Measurements from ENCODE around the gene LRRC32.
"Not testable (repeated sequence)": the region's sequence is repeated elsewhere in the genome, so short reads cannot be mapped to it uniquely, and the experiment has no call there.

LRRC32 gene

DNA sequence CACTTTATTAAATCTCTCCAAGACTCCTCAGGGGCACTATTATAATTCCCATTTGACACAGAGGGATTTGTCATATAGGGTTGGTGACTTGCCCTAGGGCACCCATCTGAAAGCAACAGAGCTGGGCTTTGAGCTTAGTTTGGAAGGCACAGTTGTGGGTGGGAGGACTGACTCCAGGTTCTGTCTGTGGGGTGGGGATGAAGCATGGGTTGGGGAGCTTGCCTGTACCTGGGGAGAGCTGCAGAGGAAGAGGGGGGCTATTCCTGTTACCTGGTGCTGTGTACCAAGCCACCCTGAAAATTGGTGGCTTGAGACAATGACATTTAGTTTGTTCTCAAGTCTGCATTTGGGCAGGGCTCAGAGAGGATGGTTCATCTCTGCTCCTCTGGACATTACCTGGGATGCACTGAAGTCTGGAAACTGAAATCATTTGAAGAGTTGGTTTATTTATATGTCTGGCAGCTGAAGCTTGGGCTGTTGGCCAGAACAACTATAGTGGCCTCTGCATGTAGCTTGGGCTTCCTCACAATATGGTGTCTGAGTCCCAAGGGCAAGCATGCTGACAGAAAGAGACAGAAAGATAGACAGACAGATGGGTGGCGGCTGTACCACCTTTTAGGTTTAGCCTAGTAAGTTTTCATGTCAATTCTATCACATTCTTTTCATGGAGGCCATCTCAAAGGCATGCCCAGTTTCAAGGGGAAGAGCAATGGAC is 44.9 kb downstream of the LRRC32 start:
- no peak for DNase-seq

DNA sequence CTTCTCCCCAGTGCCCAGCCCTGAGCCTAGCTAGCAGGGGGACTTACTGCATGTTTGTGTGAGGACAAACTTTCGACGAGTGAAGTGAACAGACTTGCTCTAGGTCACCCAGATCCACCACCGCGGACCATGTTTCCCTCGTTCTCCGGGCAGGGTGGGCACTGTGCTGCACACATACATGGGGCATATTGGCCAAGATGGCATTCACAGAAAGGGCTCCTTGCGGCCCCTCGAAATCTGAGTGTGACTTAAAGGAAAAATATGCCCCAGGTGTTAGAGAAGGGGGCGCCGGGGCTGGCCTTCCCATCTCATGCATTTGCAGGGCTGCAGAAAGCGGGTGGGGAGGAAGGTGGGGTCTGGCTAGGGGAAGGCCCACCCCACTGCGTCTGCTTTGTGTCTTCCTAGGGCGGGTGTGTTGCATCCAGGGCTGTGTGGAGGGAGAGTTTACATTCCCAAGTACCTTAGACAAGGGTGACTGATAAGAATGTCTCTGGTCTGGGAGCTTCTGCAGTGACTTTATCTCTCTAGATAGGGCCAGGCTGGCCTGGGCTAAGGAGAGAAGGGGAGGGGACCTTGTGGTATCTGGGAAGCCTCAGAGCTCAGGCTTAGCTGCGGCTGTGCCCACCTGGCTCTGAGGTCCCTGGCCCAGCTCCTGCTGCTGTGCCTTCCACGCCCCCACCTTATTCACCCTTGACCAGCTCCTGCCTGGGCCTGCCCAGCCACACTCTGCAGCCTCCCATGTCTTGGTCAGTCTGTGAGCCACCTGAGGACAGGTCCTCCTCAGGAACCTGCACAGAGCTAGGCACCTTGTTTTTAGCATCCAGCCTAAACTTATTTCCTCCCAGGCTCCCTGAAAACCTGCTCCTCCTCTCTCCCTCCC is 45.8 kb downstream of the LRRC32 start:
- DNase-seq, result no peak

DNA sequence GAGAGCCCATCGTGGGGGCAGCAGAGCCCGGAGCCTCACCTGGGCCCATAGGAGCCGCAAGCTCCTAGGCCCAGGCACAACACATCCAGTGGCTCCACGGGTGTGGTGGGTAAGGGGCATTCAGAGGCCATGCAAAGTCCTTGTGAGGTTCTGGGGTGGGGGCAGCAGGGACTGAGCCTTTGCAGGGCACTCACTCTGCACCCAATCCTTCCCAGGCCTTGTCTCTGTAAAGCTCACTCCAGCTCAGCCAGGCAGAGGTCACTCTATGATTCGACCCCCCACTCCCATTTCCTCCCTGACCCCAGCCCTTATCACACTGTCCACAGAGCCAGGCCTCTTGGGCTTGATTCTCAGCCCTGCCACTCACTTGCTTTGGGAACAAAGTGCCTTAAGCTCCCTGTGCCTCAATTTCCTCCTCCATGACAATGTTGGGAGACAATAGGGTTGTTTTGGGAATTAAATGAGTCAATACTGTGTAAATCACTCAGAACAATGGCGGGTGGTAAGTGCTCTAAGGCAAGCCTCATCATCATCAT is 46.6 kb downstream of the LRRC32 start:
- DNase-seq, result no peak

DNA sequence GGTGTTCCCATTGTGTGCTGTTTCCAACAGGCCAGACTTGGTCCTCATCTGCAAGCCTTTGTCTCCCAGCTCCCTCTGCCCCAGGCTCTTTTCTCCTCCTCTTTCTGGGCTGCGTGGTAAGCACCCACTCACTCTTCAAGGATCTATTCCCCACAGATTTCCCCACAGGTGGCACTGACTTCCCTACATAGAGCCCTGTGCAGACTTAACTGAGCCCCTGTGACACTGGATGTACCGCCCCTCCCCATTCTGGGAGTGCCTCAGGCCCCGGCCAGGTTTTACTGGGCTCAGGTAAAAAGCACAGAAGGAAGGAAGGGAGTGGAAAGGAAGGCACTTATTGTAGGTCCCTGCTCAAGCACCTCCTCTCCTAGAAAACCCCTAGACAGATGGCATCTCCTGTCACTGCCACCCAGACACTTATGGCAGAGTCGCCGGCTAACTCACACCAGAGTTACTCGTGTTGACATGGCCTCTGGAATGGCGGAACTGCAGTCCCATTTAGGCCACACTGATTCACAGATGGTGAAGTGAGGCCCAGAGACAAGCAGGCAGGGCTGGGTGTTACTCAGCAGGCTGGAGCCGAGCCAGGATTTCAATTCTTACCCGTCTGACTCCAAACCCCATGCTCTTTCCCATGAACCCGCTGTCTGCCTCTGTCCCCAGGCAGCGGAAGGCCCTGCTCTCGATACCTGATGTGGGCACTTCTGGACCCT is 47.2 kb downstream of the LRRC32 start:
- DNase-seq, result no peak

DNA sequence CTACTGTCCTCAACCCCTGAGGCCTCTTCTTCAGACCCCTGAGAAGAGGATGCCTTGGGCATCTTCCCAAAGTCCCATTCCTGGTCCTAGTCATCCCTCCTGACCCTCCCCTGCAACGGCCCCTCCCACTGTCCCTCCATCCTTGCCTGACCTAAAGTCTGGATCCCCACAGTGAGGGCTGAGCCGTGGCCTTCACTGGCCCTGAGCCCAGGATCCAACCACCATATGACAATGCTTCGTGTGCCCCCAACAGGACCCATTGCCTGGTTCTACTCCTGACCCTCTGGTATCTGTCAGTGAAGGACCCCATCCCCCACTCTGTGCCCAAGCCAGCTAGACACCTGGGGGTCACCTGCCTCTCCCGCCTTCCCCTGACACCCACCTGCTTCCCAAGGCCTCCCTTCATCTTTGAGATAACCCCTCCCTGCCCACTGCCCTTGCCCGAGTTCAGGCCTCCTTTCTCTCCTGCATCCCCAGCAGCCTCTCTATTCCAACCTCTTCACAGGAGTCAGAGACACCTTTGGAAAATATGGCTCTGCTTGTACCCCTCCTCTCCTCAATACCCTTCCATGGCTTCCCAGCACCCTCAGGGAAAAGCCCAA is 48.0 kb downstream of the LRRC32 start:
- DNase-seq, result no peak

DNA sequence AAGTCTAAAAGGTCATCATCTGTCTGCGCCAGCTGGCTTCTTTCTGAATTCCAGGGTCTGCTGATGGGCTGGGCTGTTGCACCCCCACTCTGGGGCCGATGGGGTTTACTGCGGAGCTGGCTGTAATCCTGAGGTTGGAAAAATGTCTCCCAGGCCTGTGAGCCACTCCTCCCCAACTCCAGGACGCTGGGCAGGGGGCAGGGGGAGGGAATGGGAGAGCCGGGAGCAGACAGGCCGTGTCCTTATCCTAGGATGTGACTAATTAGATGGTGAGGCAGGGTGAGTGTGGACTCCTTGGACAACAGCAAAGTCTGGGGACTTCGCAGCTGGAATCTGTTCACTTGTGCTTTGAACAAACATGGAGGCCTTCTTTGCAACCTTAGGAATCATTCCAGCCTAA is 48.7 kb downstream of the LRRC32 start:
- DNase-seq, result no peak

DNA sequence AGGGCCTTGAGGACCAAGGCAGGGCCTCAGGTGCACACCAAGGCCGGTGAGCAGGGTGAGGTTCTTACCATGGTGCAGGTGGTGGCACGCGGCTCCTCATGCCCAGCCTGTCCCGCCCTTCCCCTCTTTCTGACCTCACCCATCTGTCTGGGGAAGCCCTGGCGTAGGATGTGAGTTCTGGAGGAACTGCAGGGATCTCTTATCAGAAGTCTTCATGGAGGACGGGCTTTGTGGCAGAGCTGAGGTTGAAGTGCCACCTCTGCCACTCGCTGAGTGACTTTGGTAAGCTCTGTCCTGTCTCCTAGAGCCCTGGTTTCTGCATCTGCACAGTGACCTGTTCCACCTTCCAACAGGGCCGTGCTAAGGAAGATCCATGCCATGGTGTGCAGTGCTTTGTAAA is 49.1 kb downstream of the LRRC32 start:
- no peak for DNase-seq

DNA sequence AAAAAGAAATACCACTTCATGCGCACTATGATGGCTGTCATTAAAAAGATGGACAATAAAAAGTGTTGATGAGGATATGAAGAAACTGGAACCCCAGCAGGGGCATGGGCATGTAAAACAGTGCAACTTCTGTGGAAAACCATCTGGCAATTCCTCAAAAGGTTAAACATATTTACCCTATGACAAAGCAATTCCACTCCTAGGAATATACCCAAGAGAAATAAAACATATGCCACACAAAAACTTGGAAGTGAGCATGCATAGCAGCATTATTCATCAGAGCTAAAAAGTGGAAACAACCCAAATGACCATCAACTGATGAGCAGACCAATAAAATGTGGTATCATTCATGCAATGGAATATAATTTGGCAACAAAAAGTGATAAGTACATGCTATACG is 50.1 kb downstream of the LRRC32 start:
- DNase-seq, result no peak

DNA sequence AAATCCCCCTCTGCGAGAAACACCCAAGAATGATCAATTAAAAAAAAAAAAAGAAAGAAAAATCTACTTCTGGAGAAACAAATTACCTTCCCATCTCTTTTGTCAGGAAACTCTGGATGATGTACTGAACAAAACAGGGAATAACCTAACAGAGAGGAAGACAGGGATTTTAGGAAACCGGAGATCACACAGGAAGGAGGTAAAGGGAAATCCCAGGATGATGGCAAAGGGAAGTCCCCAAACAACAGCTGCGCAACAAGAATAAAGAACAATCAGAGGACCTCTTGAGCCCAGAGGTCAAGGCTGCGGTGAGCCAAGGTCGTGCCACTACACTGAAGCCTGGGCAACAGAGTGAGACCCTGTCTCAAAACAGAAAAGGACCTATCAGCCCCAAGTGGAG is 50.7 kb downstream of the LRRC32 start:
- DNase-seq, result not testable (repeated sequence)

DNA sequence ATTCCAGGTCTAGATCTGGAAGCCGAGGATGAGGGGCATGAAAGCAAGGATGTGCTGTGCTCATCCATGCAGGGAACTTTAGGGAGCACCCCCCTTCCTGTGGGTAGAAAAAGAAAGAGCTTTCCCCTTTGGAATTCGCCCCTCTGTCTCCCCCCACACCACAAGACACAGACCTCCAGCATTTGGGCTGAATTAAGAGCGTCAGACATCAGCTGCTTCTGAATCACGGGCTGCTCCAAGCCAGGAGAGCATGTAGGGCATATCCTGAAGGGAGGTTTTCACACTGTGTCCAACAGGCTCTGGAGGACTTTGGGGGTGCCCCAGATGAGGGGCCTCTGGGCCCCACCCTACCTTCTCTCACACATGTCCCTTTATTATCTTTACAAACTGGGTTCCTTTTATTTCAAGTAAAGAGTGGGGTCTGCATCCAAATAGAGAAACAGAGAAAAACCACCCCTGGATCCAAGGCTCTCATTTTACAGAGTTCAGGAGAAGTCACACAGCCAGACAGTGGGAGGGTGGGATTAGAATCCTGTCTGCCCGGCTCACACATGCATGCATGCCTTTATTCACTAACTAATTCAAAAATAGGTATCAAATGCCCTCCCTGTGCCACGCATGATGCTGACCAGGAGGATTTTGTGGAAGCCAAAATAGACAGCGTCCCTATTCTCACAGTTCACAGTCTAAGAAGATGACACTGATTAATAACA is 52.8 kb downstream of the LRRC32 start:
- DNase-seq, result no peak

DNA sequence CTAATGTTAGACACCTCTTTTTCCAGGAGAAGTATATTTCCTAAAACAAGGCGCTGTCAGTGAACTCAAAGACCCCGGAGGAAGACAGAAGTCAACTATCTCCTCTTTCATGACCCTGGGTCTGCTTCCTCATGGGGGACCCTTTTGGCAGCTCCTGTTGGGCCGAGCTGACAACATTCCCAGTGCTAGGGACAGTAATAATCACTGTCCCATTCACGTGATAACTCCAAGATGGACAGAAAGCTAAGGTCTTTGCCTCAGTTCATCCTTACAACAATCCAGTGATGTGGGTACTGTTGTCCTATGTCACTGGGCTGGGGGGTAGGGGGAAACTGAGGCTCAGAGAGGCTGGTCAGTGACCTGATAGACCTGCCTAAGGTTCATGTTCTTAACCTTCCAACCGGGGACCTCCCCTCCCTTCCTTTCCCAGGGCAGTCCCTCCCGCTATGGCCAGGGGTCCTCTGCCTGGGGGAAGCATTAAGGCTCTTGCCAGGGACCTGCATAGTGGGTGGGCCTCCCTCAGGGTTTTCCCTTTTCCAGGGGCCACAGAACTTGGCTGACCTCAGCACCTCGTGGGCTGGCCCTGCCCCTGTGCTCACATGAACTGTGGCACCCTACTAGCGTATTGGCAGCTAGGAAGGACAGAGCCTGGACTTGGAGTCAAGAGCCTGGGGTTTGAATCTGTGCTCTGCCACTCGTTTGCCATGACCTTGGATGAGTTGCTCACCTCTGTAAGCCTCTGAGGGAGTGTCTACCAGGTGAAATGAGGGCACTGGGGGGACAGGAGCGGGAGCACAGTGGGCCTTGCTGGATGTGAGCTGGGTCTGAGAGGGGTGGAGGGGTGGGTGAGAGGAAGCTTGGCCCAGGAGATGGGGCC is 53.6 kb downstream of the LRRC32 start:
- no peak for DNase-seq

DNA sequence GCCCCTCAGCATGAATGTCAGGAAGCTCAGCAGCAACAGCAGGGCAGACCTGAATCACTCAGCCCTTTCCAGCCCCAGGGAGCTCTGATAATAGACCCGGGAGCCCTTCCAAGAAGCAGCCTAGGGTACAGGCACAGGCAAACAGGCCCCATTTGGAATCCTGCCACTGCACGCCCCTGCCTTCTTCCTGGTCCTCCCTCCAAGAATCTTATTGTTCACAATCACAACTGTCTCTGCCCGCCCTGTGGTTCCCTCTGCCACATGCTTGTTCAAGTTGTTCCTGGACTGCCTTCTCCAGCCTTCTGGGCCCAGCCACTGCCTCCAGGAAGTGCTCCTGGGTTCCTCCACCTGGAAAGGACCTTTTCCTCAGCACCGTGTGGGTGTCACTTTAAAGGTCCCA is 54.6 kb downstream of the LRRC32 start:
- DNase-seq, result no peak

DNA sequence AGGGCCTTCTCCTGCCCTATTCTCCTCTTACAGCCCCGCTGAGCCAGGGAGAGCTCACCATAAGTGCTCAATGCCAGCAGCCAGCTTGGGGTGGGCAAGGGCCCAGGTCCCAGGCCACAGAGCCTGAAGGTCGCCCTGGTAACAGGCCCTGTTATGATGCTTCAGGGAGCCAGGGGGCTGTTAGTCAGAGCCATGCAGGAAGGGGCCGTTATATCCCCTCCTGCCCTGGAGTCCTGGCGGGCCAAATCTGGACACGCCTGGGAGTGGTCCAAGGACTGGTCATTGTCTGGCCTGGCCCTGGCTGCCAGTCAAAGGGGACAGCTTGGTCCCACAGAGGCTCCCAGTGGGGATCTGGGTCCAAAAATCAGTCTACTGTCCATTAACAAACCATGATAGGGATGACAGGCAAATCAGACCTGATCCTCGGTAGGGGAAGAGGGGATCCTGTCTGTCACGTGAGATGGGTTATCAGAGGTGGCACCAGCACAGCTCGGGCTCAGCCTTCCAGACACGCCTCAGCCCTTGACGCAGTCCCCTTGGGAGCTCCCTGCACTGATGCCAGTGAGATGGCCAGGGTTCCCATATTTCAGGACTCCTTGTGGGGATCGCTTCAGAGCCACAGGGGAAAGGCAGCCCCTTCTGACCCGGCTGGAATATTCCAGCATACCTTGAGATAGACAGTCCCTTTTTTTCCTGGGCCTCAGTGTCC is 55.9 kb downstream of the LRRC32 start:
- DNase-seq, result no peak

DNA sequence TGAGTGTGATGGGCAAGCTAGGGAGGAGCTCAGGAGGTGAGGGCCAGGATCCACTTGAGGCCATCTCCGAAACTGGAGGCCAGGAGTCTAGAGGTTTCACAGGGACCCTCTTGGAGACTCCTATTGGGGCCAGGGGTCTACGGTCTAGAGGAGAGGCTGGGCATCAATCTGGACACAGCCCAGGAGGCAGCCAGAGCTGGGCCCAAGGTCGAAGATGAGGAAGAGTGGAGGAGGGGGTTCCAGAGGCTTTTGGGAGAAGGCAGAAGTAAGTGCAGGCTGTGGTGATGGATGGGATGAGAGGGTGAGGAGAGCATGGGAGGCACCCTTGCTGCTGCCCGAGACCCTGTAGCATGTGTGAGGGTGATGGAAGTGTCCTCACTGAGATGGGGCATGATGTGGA is 56.6 kb downstream of the LRRC32 start:
- DNase-seq, result no peak

DNA sequence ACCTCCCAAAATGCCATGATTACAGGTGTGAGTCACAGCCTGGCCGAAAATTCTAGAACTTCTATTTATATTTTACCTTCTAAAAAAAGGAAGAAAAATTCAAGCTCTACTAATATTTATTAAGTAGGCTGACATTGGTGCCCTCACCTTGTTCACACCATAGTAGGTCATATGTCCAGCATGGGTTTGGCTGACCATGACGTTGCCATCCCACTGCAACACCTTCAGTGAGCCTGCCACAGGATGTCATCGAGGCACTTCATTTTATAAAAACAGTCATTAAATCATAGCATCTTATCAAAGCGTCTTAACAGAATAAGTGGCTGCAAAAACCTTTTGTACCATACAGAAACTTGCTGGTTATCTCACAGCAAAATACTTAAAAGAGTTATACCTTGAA is 58.3 kb downstream of the LRRC32 start:
- DNase-seq, result no peak

DNA sequence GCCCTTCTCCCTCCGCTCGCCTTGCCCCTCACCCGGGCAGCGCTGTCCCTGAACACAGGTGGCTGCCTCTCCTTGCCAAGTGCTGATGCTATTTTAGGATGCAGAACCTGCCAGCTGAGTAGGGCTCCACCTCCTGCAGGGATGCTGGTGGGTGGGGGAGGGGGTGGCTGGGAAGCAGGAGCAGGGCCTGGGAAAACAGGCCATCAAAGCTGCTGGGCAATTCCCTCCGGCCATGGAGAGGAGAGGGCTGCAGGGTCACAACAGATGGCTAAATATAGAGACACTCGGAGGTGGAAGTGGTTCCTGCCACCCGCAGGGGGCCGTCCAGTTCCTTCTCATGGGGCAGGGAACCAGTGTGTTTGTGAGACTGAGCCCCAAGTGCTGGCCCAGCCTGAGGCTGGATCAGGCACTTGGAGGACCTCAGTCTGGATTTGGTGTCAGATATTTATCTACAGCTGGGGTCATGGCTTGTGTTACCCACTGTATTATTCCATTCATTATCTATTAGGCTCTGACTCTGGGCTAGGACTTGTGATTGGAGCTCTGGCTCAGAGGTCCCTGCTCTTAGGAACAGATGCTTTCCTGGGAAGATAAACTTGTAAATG is 59.6 kb downstream of the LRRC32 start:
- no peak for DNase-seq

DNA sequence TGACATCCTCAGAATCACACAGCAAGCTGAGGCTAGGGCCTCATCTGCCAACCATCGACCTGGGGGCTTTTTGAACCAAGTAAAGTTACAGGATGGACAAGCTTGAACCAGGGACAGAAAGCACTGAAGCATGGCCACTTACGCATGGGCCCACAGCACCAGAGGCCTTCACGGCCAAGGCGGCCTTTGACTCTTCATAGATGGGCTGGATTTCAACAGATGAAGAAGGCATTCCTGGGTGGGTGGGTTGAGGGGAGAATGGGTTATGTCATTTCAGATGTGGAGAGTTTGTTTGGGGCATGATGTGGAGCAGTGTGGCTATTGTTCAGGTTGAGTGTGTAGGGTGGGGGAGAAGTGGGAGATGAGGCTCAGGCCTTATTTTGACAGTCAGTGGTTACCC is 60.2 kb downstream of the LRRC32 start:
- DNase-seq, result no peak

DNA sequence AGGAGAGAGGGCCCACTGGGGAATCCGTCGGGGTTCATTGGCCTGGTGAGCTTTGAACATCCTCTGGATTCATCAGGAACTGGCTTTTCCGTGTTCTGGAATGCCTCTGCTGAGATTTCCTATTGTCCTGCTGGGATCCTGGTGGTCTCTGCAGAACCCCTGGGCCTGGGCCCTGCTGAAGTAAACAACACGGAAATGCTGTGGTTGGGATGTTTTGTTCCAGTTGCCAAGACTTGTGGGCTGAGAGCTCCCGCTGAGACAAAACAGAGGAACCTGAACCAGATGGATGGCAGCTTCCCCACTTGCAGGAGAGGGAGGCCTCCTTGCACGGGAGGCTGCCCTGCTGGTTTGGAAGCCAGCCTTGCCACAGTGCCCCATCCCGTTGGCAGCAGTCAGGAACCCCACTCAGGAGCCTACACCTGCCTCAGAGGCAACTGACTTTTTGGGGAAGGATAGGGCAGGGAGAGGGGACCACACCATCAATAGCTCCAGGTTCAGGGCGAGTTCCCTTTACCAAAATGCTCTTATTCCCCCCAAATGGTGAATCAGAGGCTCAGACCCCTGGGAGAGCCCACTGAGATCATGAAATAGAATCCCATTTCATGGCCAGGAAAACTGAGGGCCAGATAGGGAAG is 60.7 kb downstream of the LRRC32 start:
- DNase-seq, result no peak

DNA sequence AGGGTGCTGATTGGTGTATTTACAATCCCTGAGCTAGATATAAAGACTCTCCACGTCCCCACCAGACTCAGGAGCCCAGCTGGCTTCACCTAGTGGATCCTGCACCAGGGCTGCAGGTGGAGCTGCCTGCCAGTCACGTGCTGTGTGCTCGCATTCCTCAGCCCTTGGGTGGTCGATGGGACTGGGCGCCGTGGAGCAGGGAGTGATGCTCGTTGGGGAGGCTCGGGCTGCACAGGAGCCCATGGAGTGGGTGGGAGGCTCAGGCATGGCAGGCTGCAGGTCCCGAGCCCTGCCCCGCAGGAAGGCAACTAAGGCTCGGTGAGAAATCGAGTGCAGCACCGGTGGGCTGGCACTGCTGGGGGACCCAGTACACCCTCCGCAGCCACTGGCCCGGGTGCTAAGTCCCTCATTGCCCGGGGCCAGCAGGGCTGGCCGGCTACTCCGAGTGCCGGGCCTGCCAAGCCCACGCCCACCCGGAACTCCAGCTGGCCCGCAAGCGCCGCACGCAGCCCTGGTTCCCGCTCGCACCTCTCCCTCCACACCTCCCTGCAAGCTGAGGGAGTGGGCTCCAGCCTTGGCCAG is 61.6 kb downstream of the LRRC32 start:
- not testable (repeated sequence) for DNase-seq
